B cell (primary cell): Measurements from ENCODE around the gene VPS37C. TPM values are rescaled to one million over a fixed set of nuclear protein-coding genes. Genes with fewer than 3 reads are reported as not detected.

Experiments used
- ATAC-seq: fragments of 200-7000 bp; cut with Tn5 transposase; one replicate; pipeline ENCODE4 v1.10.0; 2021; ENCODE audit warnings: low read depth, mild to moderate bottlenecking, moderate number of reproducible peaks, moderate library complexity
- CTCF ChIA-PET: fragments of 350-600 bp; sonication (Branson Sonifier 250); formaldehyde crosslinking; loops from one replicate; lab custom pipeline; 2021; ENCODE audit warnings: antibody characterized with exemption, inconsistent platforms; lab: Charles Lee
- POLR2A ChIA-PET: fragments of 350-600 bp; sonication (Branson Sonifier 250); formaldehyde crosslinking; loops from one replicate; lab custom pipeline; 2021; ENCODE audit warnings: antibody characterized with exemption; lab: Charles Lee
- DNase-seq: peaks from one replicate; pipeline ENCODE4 v3.0.0; 2013
- H2AFZ ChIP-seq: 2 replicates; pipeline ENCODE4 v1.6.1; 2012; ENCODE audit warnings: mild to moderate bottlenecking, low read depth, low read length; ENCODE audit not compliant: insufficient read depth, poor library complexity, severe bottlenecking
- H3K27ac ChIP-seq, 2 donors: 1 replicate in 1 of 2; 2 replicates in 1 of 2; pipeline ENCODE4 v1.5.1; 2012 to 2013; ENCODE audit warnings: low read length in 2 of 2, mild to moderate bottlenecking in 2 of 2, moderate library complexity in 1 of 2
- H3K27me3 ChIP-seq, 4 experiments: fragments of 200-600 bp in 1 of 4; sonication (generic) in 1 of 4; replicated peaks in 1 of 4; 1 replicate in 2 of 4; 2 replicates in 2 of 4; pipeline versions ENCODE4 v1.6.1 to v1.7.0; 2013 to 2016; ENCODE audit warnings: low read length in 3 of 4, mild to moderate bottlenecking in 2 of 4, mixed read lengths in 1 of 4, moderate library complexity in 1 of 4; ENCODE audit not compliant: insufficient read depth in 4 of 4, control insufficient read depth in 3 of 4; ENCODE audit errors: control extremely low read depth in 1 of 4
- H3K36me3 ChIP-seq, 2 experiments: replicated peaks in 1 of 2; 1 replicate in 1 of 2; 2 replicates in 1 of 2; pipeline versions ENCODE4 v1.6.1 to v1.7.1; 2013; ENCODE audit warnings: low read length in 1 of 2; ENCODE audit not compliant: insufficient read depth in 2 of 2, control insufficient read depth in 1 of 2; ENCODE audit errors: control extremely low read depth in 1 of 2, extremely low read depth in 1 of 2
- H3K4me1 ChIP-seq, 2 donors: fragments of 200-600 bp in 1 of 2; sonication (generic) in 1 of 2; 1 replicate in 1 of 2; 2 replicates in 1 of 2; pipeline versions ENCODE4 v1.5.1 to v1.6.1; 2013 to 2017; ENCODE audit warnings: low read length in 2 of 2; ENCODE audit not compliant: control insufficient read depth in 2 of 2, insufficient read depth in 2 of 2
- H3K4me2 ChIP-seq: replicated peaks from 2 replicates; pipeline ENCODE3; 2012; ENCODE audit warnings: mild to moderate bottlenecking, low read depth, low read length; ENCODE audit not compliant: poor library complexity, severe bottlenecking
- H3K4me3 ChIP-seq, 5 experiments: fragments of 200-600 bp in 1 of 5; sonication (generic) in 1 of 5; 1 replicate in 3 of 5; 2 replicates in 2 of 5; pipeline versions ENCODE4 v1.5.1 to v1.7.0; 2011 to 2016; ENCODE audit warnings: low read length in 4 of 5, mild to moderate bottlenecking in 4 of 5, low read depth in 2 of 5, control low read depth in 1 of 5, moderate library complexity in 1 of 5; ENCODE audit not compliant: insufficient read depth in 1 of 5; ENCODE audit errors: control extremely low read depth in 1 of 5, extremely low read depth in 1 of 5
- H3K79me2 ChIP-seq: fragments of 200-600 bp; sonication (generic); one replicate; pipeline ENCODE4 v1.6.0; 2016; ENCODE audit warnings: low read length; ENCODE audit not compliant: control insufficient read depth, insufficient read depth
- H3K9ac ChIP-seq: fragments of 200-600 bp; sonication (generic); 2 replicates; pipeline ENCODE4 v1.6.1; 2017; ENCODE audit warnings: mild to moderate bottlenecking, low read length, moderate library complexity
- H3K9me3 ChIP-seq, 3 donors: one replicate each; pipeline versions ENCODE4 v1.6.1 to v1.7.1; 2013; ENCODE audit warnings: low read length in 2 of 3; ENCODE audit not compliant: control insufficient read depth in 2 of 3, insufficient read depth in 1 of 3; ENCODE audit errors: control extremely low read depth in 1 of 3
- H4K20me1 ChIP-seq: 2 replicates; pipeline ENCODE4 v1.6.0; 2012; ENCODE audit warnings: mild to moderate bottlenecking, low read length; ENCODE audit not compliant: insufficient read depth, control insufficient read depth, poor library complexity, severe bottlenecking
- H3K27ac Mint-ChIP-seq: one replicate; pipeline ENCODE4 v1.8.0; 2021; ENCODE audit warnings: mixed read lengths
- H3K27me3 Mint-ChIP-seq: one replicate; pipeline ENCODE4 v1.8.0; 2021; ENCODE audit warnings: mixed read lengths
- H3K4me1 Mint-ChIP-seq: one replicate; pipeline ENCODE4 v1.8.0; 2021; ENCODE audit warnings: mixed read lengths
- H3K4me3 Mint-ChIP-seq: one replicate; pipeline ENCODE4 v1.8.0; 2021; ENCODE audit warnings: mixed read lengths
- H3K9me3 Mint-ChIP-seq: one replicate; pipeline ENCODE4 v1.8.0; 2022; ENCODE audit warnings: mixed read lengths; ENCODE audit not compliant: insufficient read depth
- EZH2 ChIP-seq: IDR thresholded peaks from 2 replicates; pipeline ENCODE4 v1.6.1; 2012; ENCODE audit warnings: borderline replicate concordance, low read depth, mild to moderate bottlenecking, moderate library complexity, low read length; ENCODE audit not compliant: insufficient read depth, poor library complexity, severe bottlenecking
- WGBS: methylation state at CpG from one replicate; pipeline ENCODE4 v1.1.5; 2013; ENCODE audit warnings: missing lambda C conversion rate; ENCODE audit not compliant: insufficient coverage; 5-methylcytosine and 5-hydroxymethylcytosine counted together
- intact Hi-C: fragments of 100-400 bp; cut with micrococcal nuclease; formaldehyde crosslinking; loops from one replicate; pipeline ENCODE4 v1.10.0; 2022
- polyA plus RNA-seq: library from polyadenylated mRNA; depleted of rRNA; stranded (reverse); fragments of >200 nt; gene quantifications from 2 replicates; pipeline ENCODE4 v1.2.3, GENCODE V29; 2012
- total RNA-seq, 2 donors: library from RNA; stranded (reverse); fragments of 120-200 nt in 1 of 2; gene quantifications; 1 replicate in 1 of 2; 2 replicates in 1 of 2; pipeline versions ENCODE4 v1.2.3 to v1.2.4, GENCODE V29; 2013 to 2022
- TF ChIP-seq, protein P1 (sequence below): fragments of 200-600 bp; IDR thresholded peaks from one replicate; pipeline ENCODE4 v1.8.0; 2022; ENCODE audit warnings: antibody characterized with exemption, mild to moderate bottlenecking

The VPS37C gene
- total and polyA plus RNA-seq, 2 donors (not counting 1 experiment from before 2014, with no cell fraction given) = 6.4 to 20.1 TPM

- H4K20me1 ChIP-seq = no peaks in the 10 kb centered on the region
- peak overlapping the region; percentile 29 for H3K4me3 Mint-ChIP-seq
- DNase-seq (no peak), ATAC-seq (no peak)
- H2AFZ ChIP-seq = peak overlapping the region; percentile 20
- H3K9me3 Mint-ChIP-seq = no peaks in the 10 kb centered on the region
- TF ChIP-seq EZH2 = no peak
- H3K27me3 Mint-ChIP-seq = no peaks in the 10 kb centered on the region
- POLR2A ChIA-PET = no interaction called here
- no peaks in the 10 kb centered on the region for H3K27me3 ChIP-seq
- H3K9ac ChIP-seq = no peak overlapping the region
- no peaks in the 10 kb centered on the region for H3K9me3 ChIP-seq
- no peak overlapping the region for H3K27ac ChIP-seq
- no peak overlapping the region for H3K4me3 ChIP-seq
- H3K4me1 ChIP-seq = peaks cover under 1 to 9% of the 10 kb centered on the region in 2 donors
- CTCF ChIA-PET = interaction anchor here (0.6 to 1.2 kb wide), 3 partner anchors 9 to 151 kb away, joined by 3 to 5 read pairs (median 3); no protein-coding TSS in a partner anchor
- H3K4me2 ChIP-seq = peak overlapping the region; percentile 37
- no peaks in the 10 kb centered on the region for H3K79me2 ChIP-seq
- H3K27ac Mint-ChIP-seq = peak overlapping the region; percentile 41
- H3K36me3 ChIP-seq = no peaks in the 10 kb centered on the region
- 85% methylated on average over 13 of the region's 14 CpGs for WGBS
- intact Hi-C loops = loop anchor here (10.0 kb wide), 1 partner anchor 95 kb away; no protein-coding TSS in a partner anchor
- H3K4me1 Mint-ChIP-seq = peaks cover 10% of the 10 kb centered on the region
These were observed 41.0 kb downstream of the VPS37C start for GRCh38 chr11:61120099-61120705.

DNA sequence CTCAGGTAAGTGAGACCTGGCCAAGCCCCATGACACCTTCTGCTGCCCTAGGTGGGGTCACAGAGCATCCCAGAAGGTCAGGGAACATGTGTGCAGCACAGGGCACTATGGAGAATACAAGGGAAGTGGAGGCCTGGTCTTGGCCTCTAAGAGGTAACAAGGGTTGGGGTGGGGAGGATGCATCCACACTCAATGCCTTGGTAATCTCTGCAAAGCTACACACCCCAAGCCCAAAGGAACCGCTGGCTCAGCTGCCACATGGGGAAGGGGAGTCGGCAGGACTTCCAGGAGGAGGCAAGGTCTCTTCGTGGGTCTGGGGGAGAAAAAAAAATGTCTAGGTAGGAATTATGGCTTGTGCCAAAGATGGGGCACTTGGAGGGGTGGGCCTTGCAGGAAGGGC, 41.7 kb downstream of the VPS37C start:
- Mint-ChIP-seq H3K4me3 (no peak overlapping the region), H3K4me1 (peaks cover 16% of the 10 kb centered on the region), H3K27ac (peak overlapping the region; percentile 41), H3K9me3 (no peaks in the 10 kb centered on the region), H3K27me3 (no peaks in the 10 kb centered on the region)
- intact Hi-C loops = no loop called here
- H3K4me2 ChIP-seq = peak overlapping the region; percentile 37
- DNase-seq (no peak), ATAC-seq (no peak)
- no peak overlapping the region for H2AFZ ChIP-seq
- no peaks in the 10 kb centered on the region for H3K9me3 ChIP-seq
- H3K79me2 ChIP-seq = no peaks in the 10 kb centered on the region
- no peak overlapping the region for H3K27ac ChIP-seq
- TF ChIP-seq, protein P1, sequence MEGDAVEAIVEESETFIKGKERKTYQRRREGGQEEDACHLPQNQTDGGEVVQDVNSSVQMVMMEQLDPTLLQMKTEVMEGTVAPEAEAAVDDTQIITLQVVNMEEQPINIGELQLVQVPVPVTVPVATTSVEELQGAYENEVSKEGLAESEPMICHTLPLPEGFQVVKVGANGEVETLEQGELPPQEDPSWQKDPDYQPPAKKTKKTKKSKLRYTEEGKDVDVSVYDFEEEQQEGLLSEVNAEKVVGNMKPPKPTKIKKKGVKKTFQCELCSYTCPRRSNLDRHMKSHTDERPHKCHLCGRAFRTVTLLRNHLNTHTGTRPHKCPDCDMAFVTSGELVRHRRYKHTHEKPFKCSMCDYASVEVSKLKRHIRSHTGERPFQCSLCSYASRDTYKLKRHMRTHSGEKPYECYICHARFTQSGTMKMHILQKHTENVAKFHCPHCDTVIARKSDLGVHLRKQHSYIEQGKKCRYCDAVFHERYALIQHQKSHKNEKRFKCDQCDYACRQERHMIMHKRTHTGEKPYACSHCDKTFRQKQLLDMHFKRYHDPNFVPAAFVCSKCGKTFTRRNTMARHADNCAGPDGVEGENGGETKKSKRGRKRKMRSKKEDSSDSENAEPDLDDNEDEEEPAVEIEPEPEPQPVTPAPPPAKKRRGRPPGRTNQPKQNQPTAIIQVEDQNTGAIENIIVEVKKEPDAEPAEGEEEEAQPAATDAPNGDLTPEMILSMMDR = no peak
- TF ChIP-seq EZH2 = no peak
- no peak overlapping the region for H3K4me3 ChIP-seq
- H3K27me3 ChIP-seq = no peaks in the 10 kb centered on the region
- no peak overlapping the region for H3K9ac ChIP-seq
- WGBS = 80% methylated on average over 2 of the region's 3 CpGs
- ChIA-PET CTCF (no interaction called here), POLR2A (no interaction called here)
- H3K36me3 ChIP-seq = no peaks in the 10 kb centered on the region
- H3K4me1 ChIP-seq = peaks cover 7 to 15% of the 10 kb centered on the region in 2 donors
- H4K20me1 ChIP-seq = no peaks in the 10 kb centered on the region
